A204.1 (cell line): ENCODE results near the gene BCL2L12.

Experiments
- FAIRE-seq: peaks from 2 replicates; lab custom pipeline; 2012; peaks lifted over from hg19 to GRCh38; lab: Jason Lieb, UNC

Gene BCL2L12

DNA sequence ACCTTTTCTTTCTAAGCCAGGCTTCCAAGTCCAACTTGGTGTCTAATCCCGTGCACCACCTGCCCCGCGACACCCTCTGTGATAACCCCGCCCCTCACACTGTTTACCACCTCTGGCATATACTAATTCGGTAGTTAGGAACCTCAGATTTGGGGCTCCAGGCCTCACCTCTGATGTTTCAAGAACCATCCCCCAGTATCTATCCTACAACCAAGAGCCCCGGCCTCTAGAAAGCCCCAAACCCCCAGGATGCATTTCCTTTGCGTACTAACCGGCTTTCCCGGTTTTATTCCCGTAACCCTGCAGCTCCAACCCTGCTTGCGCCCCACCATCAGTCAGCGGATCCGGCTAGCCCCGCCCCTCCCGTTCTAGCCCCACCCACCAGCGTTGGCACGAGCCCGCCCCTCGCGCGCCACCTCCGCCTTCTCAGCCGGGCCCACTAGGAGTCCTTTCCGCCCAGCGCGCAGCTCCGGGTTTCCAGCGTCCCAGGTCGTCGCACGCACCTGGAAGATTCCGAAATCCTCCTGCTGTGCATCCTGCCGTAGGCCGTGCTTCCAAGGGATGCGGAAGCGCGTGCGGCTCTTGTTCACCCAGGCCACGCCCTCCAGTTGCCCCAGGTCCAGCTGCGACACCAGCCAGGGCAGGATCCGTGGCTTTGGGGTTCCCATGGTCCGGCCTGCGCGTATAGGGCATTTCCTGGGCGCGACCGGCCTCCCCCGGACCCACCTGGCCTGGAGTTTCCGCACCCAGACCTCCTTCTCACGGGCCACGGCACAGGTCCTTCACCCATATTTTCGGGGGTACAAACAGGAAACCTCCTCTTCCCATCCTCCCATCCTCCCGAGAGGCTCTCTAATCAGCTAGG, 1.3 kb upstream of the BCL2L12 start:
- no peak for FAIRE-seq

DNA sequence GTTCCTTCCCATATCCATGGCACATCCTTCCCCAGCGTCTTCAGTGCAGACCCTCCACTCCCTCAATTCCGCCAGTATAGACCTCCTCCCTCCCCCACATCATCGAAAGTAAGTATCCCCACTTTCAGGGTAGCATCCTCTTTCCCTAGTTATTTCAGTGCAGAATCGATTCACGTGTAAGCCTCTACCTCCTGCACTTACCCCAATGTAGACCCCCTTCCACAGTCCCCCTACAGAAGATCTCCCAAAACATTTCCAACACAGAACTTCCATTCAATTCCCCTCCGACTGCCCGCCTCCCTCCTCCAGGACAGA, 740 bp upstream of the BCL2L12 start:
- FAIRE-seq = no peak

GRCh38 chr19:49666120-49666444, 349 bp downstream of the BCL2L12 start:
- FAIRE-seq = no peak

GRCh38 chr19:49667473-49667872, 1.7 kb downstream of the BCL2L12 start:
- FAIRE-seq = no peak

GRCh38 chr19:49669516-49669915, 3.8 kb downstream of the BCL2L12 start:
- FAIRE-seq = no peak

DNA sequence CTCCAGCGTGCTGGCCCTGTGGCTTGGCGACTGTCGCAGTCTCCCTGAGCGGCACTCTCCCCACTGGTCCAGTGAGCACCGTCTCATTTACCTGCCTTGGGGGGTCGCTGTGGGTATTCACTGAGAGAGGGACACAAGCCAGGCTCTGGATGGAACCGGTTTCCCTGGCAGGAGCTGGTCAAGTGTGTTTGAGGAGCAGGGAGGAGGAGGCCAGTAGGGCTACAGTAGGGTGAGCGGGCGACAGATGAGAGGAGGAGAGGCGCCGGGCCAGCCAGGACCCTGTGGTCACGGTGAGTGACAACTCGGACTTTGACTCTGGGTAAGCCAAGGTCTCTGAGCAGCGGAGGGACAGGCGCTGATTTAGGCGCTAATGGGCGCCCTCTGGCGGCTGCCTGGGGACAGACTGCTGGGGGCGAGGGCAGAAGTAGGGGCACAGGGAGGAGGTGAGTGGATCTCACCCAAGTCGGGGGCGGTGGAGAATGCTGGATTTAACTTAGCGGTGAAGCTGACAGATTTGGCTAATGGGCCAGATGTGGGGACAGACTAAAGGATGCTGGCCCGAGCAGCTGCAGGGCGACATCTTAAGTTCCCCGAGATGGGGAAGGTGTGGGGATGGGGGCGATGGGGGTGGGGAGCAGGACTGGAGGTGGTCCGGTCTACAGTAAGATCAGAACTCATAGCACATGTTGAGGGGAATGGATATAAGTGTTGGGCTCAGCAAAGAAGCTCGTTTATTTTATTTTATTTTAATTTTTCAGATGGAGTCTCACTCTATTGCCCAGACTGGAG, 6.6 kb downstream of the BCL2L12 start:
- FAIRE-seq = no peak

- FAIRE-seq = peak; percentile 54
These were observed 10.5 kb downstream of the BCL2L12 start for GRCh38 chr19:49676136-49676783.

DNA sequence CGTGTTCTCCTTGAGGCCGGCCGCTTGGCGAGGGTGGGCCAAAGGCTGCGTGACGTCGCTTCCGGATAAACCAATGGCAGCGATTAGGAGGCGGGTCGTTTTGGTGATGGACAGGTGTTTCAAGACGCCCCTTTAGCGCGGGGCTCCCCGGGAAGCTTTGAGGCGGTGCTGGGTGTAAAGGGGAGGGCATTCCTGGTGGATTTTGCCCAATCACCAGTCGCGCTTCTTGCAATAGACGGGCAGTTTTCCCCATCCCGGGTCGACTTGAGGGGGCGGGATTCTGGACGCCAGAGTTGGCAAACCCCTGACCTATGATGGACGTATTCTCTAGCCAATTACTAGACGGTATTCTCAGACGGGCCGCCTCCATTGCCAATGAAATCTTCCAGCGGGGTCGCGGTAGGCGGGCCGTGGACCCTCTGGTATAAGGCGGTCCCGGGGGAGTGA, 11.1 kb downstream of the BCL2L12 start:
- peak; percentile 99 for FAIRE-seq

GRCh38 chr19:49677231-49677900, 11.6 kb downstream of the BCL2L12 start, which contains the start of gene PRMT1:
Gene PRMT1, plus strand, starts transcription at chr19:49677271. Its CDS starts 10 bp downstream, at chr19:49677281.
- FAIRE-seq = no peak

DNA sequence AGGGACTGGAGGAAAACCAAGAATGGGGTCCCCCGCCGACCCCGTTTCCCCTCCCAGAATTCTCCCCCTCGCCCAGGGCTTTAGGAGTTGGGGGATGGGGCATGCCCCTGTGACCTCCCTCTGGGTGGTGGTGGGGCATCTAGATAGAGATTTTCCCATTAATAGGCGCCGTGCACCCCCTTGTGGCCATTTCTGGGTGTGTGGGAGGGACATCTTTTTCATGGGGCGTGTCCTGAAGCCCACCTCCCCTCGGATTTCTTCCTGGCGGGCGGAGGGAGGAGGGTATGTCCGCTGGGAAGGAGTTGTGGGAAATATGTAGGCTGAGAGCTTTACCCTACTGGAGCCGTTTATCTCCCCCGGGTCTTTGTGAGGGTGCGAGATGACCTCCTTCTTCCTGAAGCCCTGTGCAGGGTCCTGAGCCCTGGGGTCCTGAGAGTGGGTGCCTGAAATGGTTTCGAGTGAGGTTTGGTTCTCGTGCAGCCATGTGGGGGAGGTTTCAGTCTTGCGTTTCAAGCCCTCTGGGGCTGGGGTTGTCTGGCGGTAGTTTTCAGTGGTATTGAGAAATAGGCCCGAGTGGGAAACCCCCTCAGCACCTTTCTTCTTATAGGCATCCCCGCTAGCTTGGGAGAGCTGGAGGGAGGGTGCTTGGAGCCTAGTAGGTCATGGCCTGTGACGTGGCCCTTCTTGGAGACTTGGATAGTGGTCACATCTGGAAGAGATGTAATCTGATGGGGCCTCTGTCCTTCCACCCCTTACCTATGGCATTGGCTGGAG, 12.4 kb downstream of the BCL2L12 start:
- FAIRE-seq = no peak

DNA sequence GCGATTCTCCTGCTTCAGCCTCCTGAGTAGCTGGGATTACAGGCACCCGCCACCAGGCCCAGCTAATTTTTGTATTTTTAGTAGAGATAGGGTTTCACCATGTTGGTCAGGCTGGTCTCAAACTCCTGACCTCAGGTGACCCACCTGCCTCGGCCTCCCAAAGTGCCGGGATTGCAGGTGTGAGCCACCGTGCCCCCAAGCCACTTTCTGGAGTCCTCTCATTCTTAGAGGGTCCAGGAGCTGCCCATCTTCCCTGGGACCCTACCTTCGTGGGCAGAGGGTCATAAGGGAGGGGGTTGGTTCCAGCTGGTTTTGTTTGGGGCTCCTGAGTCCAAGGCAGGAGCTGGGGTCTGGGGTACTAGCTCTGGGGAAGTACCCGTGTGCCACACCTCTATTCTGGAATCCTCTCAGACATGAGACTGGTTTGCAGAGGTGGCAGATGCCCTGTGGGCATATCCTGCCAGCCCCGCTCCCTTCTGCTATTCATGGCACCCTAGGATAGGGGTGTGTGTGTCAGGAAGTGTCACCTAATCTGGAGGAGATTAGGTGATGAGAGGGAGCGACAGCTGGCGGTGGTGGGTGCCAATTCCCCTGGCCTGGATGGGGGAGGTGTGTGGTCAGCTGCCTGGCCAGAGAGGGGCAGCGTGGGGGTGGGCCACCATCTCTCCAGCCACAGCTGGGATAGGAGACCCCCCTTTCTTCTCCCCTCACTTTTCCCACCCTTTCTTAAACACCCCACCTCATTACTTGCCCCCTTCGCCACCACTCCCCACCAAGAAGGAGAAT, 13.4 kb downstream of the BCL2L12 start:
- no peak for FAIRE-seq

- no peak for FAIRE-seq
These were observed 14.2 kb downstream of the BCL2L12 start for GRCh38 chr19:49679771-49680413.

DNA sequence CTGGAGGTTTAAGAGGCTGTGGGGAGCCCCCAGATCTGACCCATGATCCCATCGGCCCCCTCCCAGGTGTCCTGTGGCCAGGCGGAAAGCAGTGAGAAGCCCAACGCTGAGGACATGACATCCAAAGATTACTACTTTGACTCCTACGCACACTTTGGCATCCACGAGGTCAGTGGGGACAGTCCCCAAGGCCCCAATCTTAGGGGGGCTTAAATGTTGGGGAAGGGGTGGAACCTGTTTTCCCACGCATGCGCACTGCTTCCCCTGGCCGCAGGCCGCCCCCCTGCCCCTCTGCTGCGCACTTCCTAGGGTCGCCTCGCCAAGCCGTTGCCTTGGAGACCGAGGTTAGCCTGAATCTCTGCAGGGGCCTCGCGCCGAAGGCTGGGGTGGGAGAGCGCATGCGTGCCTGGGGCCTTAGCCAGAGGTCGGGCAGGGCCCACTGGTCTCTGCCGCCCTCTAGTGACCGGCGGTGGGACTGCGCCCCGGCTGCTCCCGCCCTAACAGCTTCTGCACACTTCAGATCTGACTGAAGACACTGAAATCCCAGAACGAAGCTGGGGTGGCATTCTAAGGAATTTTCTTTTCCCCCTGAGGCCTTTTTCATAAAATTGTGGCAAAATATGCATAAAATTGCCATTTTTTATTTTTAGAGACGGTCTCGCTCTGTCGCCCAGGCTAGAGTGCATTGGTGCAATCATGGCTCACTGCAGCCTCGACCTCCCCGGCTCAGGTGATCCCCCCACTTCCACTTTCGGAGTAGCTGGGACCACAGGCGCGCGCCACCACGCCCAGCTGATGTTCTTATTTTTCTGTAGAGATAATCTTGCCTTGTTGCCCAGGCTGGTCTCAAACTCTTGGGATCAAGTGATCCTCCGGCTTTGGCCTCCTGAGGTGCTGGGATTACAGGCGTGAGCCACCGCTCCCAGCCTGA, 15.0 kb downstream of the BCL2L12 start:
- no peak for FAIRE-seq

- no peak for FAIRE-seq
These were observed 16.1 kb downstream of the BCL2L12 start for GRCh38 chr19:49681830-49682229.

GRCh38 chr19:49682274-49682673, 16.5 kb downstream of the BCL2L12 start:
- FAIRE-seq = no peak

- FAIRE-seq = no peak
These were observed 18.1 kb downstream of the BCL2L12 start for GRCh38 chr19:49683814-49684250.

- FAIRE-seq = no peak
These were observed 18.7 kb downstream of the BCL2L12 start for GRCh38 chr19:49684251-49684982.

DNA sequence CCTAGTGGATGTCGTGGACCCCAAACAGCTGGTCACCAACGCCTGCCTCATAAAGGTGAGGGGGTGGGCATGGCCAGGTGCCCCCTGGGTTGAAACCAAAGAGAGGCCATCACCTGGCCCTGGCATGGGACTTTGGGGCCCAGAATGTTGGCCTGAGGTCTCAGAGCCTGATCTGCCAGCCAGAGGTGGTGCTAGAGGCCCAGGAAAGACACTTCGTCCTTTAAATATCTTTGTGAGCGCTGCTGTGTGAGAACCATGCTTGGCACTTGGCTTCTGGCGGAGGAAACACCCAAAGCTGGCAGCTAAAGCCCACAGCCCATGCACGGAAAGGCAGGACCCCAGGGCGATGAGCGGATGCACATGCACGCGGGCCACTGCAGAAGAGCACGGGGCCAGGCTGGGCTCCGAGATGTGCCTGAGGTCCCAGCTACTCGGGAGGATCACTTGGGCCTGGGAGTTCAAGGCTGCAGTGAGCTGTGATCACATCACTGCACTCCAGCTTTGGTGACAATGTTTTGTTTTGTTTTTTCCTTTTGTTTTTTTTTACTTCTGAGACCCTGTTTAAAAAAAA, 19.3 kb downstream of the BCL2L12 start:
- no peak for FAIRE-seq
